ENCODE measurements around the gene TASOR2.

- TF ChIP-seq, protein P1, sequence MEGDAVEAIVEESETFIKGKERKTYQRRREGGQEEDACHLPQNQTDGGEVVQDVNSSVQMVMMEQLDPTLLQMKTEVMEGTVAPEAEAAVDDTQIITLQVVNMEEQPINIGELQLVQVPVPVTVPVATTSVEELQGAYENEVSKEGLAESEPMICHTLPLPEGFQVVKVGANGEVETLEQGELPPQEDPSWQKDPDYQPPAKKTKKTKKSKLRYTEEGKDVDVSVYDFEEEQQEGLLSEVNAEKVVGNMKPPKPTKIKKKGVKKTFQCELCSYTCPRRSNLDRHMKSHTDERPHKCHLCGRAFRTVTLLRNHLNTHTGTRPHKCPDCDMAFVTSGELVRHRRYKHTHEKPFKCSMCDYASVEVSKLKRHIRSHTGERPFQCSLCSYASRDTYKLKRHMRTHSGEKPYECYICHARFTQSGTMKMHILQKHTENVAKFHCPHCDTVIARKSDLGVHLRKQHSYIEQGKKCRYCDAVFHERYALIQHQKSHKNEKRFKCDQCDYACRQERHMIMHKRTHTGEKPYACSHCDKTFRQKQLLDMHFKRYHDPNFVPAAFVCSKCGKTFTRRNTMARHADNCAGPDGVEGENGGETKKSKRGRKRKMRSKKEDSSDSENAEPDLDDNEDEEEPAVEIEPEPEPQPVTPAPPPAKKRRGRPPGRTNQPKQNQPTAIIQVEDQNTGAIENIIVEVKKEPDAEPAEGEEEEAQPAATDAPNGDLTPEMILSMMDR (IDR thresholded peaks at IDR 0.05) = no peak
- no peak for TF ChIP-seq NR1H2 (CRISPR knock-in tag; IDR thresholded peaks at IDR 0.05)
- TF ChIP-seq SP1 (CRISPR knock-in tag; conservative IDR thresholded peaks at IDR 0.05) = no peak
- no peak for TF ChIP-seq ZNF232 (CRISPR knock-in tag; IDR thresholded peaks at IDR 0.05)
- TF ChIP-seq, protein P2, sequence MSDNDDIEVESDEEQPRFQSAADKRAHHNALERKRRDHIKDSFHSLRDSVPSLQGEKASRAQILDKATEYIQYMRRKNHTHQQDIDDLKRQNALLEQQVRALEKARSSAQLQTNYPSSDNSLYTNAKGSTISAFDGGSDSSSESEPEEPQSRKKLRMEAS (CRISPR knock-in tag; IDR thresholded peaks at IDR 0.05) = no peak
- TF ChIP-seq, protein P3, sequence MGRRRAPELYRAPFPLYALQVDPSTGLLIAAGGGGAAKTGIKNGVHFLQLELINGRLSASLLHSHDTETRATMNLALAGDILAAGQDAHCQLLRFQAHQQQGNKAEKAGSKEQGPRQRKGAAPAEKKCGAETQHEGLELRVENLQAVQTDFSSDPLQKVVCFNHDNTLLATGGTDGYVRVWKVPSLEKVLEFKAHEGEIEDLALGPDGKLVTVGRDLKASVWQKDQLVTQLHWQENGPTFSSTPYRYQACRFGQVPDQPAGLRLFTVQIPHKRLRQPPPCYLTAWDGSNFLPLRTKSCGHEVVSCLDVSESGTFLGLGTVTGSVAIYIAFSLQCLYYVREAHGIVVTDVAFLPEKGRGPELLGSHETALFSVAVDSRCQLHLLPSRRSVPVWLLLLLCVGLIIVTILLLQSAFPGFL (CRISPR knock-in tag; IDR thresholded peaks at IDR 0.05; ENCODE audit: borderline replicate concordance) = no peak
- no peak for TF ChIP-seq SMAD3 (CRISPR knock-in tag; IDR thresholded peaks at IDR 0.05; ENCODE audit: borderline replicate concordance)
- TF ChIP-seq, protein P4, sequence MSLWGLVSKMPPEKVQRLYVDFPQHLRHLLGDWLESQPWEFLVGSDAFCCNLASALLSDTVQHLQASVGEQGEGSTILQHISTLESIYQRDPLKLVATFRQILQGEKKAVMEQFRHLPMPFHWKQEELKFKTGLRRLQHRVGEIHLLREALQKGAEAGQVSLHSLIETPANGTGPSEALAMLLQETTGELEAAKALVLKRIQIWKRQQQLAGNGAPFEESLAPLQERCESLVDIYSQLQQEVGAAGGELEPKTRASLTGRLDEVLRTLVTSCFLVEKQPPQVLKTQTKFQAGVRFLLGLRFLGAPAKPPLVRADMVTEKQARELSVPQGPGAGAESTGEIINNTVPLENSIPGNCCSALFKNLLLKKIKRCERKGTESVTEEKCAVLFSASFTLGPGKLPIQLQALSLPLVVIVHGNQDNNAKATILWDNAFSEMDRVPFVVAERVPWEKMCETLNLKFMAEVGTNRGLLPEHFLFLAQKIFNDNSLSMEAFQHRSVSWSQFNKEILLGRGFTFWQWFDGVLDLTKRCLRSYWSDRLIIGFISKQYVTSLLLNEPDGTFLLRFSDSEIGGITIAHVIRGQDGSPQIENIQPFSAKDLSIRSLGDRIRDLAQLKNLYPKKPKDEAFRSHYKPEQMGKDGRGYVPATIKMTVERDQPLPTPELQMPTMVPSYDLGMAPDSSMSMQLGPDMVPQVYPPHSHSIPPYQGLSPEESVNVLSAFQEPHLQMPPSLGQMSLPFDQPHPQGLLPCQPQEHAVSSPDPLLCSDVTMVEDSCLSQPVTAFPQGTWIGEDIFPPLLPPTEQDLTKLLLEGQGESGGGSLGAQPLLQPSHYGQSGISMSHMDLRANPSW (CRISPR knock-in tag; conservative IDR thresholded peaks at IDR 0.05; ENCODE audit: low read depth) = no peak
- no peak for TF ChIP-seq ZNF416 (CRISPR knock-in tag; IDR thresholded peaks at IDR 0.05)
- no peak for TF ChIP-seq ZNF671 (CRISPR knock-in tag; IDR thresholded peaks at IDR 0.05)
- TF ChIP-seq FOXJ3 (CRISPR knock-in tag; IDR thresholded peaks at IDR 0.05; ENCODE audit: borderline replicate concordance) = no peak
- TF ChIP-seq FOXP1 (CRISPR knock-in tag; IDR thresholded peaks at IDR 0.05; ENCODE audit: borderline replicate concordance) = no peak
- TF ChIP-seq NR2C2 (CRISPR knock-in tag; IDR thresholded peaks at IDR 0.05) = no peak
Observed at GRCh38 chr10:5651388-5651764, 33.3 kb upstream of the TASOR2 start.

All from WTC11 (cell line).